Panc1 (cell line): ENCODE measurements around the gene P2RX3.

Source experiments
- CTCF ChIP-seq: fragments of 450-650 bp; IDR thresholded peaks from 2 replicates; pipeline ENCODE4 v1.5.1; 2017; ENCODE audit warnings: mild to moderate bottlenecking
- POLR2AphosphoS5 ChIP-seq: IDR thresholded peaks from 2 replicates; pipeline ENCODE4 v1.6.1; 2012; ENCODE audit warnings: mild to moderate bottlenecking, low read depth, low read length, moderate library complexity
- REST ChIP-seq, 2 experiments: IDR thresholded peaks; 2 replicates each; pipeline ENCODE4 v1.6.1; 2011 to 2012; ENCODE audit warnings: low read depth in 2 of 2, control low read depth in 1 of 2, low read length in 1 of 2, mild to moderate bottlenecking in 1 of 2, moderate library complexity in 1 of 2; ENCODE audit not compliant: insufficient read depth in 1 of 2
- SIN3A ChIP-seq: IDR thresholded peaks from 2 replicates; pipeline ENCODE4 v1.6.1; 2012; ENCODE audit warnings: low read depth, mild to moderate bottlenecking, low read length, moderate library complexity, borderline replicate concordance; ENCODE audit not compliant: insufficient read depth

- TF ChIP-seq SIN3A: no peak
- TF ChIP-seq POLR2AphosphoS5: no peak
- no peak for TF ChIP-seq REST (IDR thresholded peaks at IDR 0.05; ENCODE audit: insufficient read depth in 1 of 2, low read depth in 2 of 2, low read length in 1 of 2)
- no peak for TF ChIP-seq CTCF
Observed at GRCh38 chr11:57354699-57355098, 16.5 kb downstream of the P2RX3 start.
